ENCODE measurements around the gene ARHGAP4.
A peak's percentile ranks its signal among the peaks of the same experiment; 100 is the strongest.

ARHGAP4 gene

GRCh38 chrX:153924149-153924861, 1.8 kb downstream of the ARHGAP4 start:
- DNase-seq, result peak; percentile 48

- DNase-seq, result peak; percentile 48
Observed at GRCh38 chrX:153922932-153923857, 2.9 kb downstream of the ARHGAP4 start.

- peak; percentile 51 for DNase-seq
Observed at GRCh38 chrX:153921511-153922446, 4.3 kb downstream of the ARHGAP4 start.

GRCh38 chrX:153921070-153921469, 5.0 kb downstream of the ARHGAP4 start:
- no peak for DNase-seq

GRCh38 chrX:153920546-153920945, 5.5 kb downstream of the ARHGAP4 start:
- DNase-seq, result no peak

GRCh38 chrX:153919281-153919680, 6.8 kb downstream of the ARHGAP4 start:
- DNase-seq, result no peak

- DNase-seq, result no peak
Observed at GRCh38 chrX:153917869-153918268, 8.2 kb downstream of the ARHGAP4 start.

- no peak for DNase-seq
Observed at GRCh38 chrX:153913701-153914100, 12.4 kb downstream of the ARHGAP4 start.

GRCh38 chrX:153913211-153913610, 12.9 kb downstream of the ARHGAP4 start:
- DNase-seq, result no peak

GRCh38 chrX:153911798-153912197, 14.3 kb downstream of the ARHGAP4 start:
- no peak for DNase-seq

GRCh38 chrX:153910446-153910845, 15.6 kb downstream of the ARHGAP4 start:
- no peak for DNase-seq

- DNase-seq, result no peak
Observed at GRCh38 chrX:153909980-153910360, 16.1 kb downstream of the ARHGAP4 start.

- DNase-seq, result no peak
Observed at GRCh38 chrX:153909024-153909979, 16.8 kb downstream of the ARHGAP4 start.

- DNase-seq, result no peak
Observed at GRCh38 chrX:153908219-153908860, 17.7 kb downstream of the ARHGAP4 start.

- no peak for DNase-seq
Observed at GRCh38 chrX:153907456-153907855, 18.6 kb downstream of the ARHGAP4 start.

GRCh38 chrX:153906126-153906917, 19.7 kb downstream of the ARHGAP4 start:
- DNase-seq, result no peak

- no peak for DNase-seq
Observed at GRCh38 chrX:153905481-153906095, 20.5 kb downstream of the ARHGAP4 start.

- no peak for DNase-seq
Observed at GRCh38 chrX:153903991-153904957, 21.8 kb downstream of the ARHGAP4 start, which contains the start of gene AVPR2. AVPR2 (plus strand) TSS chrX:153904673; CDS start chrX:153905146, 473 bp downstream.

Data from activated CD4-positive, alpha-beta T cell treated with anti-CD3 and anti-CD28 coated beads, Interleukin-10, Interleukin-2, amounts not matched to agents 100 ng/mL and 50 ng/mL, durations not matched to agents 16 hours and 8 hours (primary cell).